ENCODE results near the gene KBTBD8. TPM values are rescaled to one million over a fixed set of nuclear protein-coding genes. Genes with fewer than 3 reads are reported as not detected.

KBTBD8 gene
- total RNA-seq, 4 donors from 2014 or later, result 1.1 to 8.0 (median 1.6) TPM

DNA sequence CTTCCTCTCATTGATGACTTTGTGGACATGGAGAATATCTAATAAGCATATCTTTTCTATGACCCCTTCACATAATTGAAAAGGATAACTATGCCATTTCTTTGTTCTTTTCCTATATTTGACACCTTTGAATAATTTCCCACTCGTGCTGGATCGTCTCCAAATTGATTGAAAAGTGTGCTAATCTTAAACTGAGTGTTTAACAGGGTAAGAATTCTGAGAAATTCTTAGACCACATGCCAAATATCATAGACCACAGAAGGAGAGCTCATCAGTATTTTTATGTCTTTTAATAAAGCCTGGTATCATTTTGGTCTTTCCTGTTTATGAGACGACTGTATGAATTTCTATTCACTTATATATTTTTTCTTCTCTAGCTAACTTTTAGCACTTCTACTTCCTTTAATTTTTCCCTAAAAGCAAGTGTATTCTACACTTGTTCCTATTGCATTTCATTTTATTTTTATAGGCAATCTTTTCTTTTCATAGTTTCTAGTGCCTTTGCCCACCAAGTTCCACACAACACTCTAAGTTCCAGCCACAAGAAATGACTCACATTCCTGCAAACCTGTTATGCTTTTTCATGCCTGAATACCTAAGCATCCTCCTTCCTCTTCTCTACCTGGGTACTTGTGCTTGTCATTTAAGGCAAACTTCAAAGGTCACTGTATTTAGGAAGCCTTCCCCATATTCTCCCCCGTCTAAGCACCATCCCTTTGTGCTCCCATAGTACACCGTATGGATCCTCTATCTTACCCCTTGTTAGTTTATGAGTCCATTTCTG lies 30.1 kb downstream of the KBTBD8 start:
- H3K4me1 ChIP-seq, result no peaks in the 10 kb centered on the region
- in situ Hi-C loops (cut with MboI; ENCODE audit: low sequenced_read_pairs in 4 of 4) (no loop called here), intact Hi-C loops (cut with DNase I; ENCODE audit: low total_unique reads) (no loop called here)
- no peak for TF ChIP-seq POLR2A (IDR thresholded peaks at IDR 0.05)
- TF ChIP-seq, protein P1, sequence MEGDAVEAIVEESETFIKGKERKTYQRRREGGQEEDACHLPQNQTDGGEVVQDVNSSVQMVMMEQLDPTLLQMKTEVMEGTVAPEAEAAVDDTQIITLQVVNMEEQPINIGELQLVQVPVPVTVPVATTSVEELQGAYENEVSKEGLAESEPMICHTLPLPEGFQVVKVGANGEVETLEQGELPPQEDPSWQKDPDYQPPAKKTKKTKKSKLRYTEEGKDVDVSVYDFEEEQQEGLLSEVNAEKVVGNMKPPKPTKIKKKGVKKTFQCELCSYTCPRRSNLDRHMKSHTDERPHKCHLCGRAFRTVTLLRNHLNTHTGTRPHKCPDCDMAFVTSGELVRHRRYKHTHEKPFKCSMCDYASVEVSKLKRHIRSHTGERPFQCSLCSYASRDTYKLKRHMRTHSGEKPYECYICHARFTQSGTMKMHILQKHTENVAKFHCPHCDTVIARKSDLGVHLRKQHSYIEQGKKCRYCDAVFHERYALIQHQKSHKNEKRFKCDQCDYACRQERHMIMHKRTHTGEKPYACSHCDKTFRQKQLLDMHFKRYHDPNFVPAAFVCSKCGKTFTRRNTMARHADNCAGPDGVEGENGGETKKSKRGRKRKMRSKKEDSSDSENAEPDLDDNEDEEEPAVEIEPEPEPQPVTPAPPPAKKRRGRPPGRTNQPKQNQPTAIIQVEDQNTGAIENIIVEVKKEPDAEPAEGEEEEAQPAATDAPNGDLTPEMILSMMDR (IDR thresholded peaks at IDR 0.05 in 4 of 5, conservative IDR thresholded peaks at IDR 0.05 in 1 of 5), result no peak
- no peak overlapping the region for H3K4me3 ChIP-seq
- DNase-seq (no peak), ATAC-seq (no peak)
- no peaks in the 10 kb centered on the region for H3K27me3 ChIP-seq
- no peaks in the 10 kb centered on the region for H3K36me3 ChIP-seq
- H3K9me3 ChIP-seq, result no peaks in the 10 kb centered on the region
- no peak overlapping the region for H3K27ac ChIP-seq

DNA sequence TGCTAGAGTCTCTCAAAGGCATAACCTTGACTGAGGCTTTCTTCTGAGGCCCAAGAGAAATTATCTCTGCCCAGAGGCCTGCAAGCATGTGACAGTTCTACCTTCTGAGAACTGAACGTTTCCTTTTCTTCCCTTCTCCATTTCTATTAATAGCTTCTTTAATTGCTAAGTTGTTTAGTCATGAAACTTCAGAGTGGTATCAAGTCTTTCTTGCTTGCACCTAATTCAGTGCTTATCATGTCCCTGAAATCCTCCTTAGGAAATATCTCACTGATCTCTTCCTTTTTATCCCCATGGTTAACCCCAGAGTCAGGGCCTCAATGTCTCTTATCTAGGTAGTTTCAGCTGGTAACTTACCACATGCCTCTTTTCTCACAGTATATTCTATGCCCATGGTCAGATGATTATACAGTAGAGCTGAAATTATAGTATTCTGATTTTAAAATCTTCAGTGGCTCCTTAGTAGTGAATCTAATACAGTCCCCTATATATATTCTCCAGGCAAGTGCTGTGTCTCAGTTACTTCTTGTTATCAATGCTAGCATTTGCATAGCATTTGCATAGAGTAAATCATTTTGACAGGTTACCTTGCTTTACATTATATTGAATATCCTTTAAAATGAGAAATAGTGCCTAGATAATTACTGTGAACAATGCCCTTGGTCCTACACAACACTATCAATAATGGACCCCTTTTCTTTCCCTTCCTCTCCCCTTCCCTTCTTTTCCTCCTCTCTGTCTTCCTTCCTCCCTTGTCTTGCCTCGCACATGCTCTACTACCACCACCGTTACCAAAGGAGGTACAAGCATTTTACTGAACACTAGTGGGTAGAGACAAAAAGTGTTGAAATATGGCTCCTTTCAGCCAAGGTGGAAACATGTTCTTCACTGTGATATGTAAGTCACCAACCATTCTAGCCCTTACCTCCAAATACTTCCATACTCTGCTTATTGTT lies 33.0 kb downstream of the KBTBD8 start:
- no peak for DNase-seq
- no peak overlapping the region for H3K27ac ChIP-seq
- no peaks in the 10 kb centered on the region for H3K9me3 ChIP-seq
- H3K27me3 ChIP-seq, result no peaks in the 10 kb centered on the region
- no peaks in the 10 kb centered on the region for H3K36me3 ChIP-seq
- H3K4me1 ChIP-seq, result no peaks in the 10 kb centered on the region
- intact Hi-C loops (cut with DNase I; ENCODE audit: low total_unique reads) (no loop called here), in situ Hi-C loops (cut with MboI; ENCODE audit: low sequenced_read_pairs in 4 of 4) (no loop called here)
- TF ChIP-seq, protein P1 (IDR thresholded peaks at IDR 0.05 in 4 of 5, conservative IDR thresholded peaks at IDR 0.05 in 1 of 5), result no peak
- TF ChIP-seq POLR2A (IDR thresholded peaks at IDR 0.05), result no peak
- ATAC-seq, result no peak
- no peak overlapping the region for H3K4me3 ChIP-seq

DNA sequence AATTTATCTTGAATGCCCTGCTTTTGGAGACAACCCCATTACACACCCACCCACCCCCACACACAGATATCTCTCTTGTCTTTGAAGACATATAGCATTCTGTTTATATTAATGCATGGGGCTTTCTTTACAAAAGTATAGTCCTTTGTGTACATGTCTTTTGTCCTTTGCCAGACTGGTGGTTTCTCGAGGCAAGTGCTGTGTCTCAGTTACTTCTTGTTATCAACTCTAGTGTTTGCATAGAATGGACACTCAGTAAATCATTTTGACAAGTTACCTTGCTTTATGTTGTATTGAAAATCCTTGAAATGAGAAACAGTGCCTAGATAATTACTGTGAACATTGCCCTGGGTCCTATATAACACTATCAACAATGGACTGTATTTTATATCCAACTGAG lies 33.9 kb downstream of the KBTBD8 start:
- Histone ChIP-seq H3K4me3 (no peak overlapping the region), H3K27me3 (no peaks in the 10 kb centered on the region), H3K27ac (no peak overlapping the region), H3K9me3 (no peaks in the 10 kb centered on the region), H3K36me3 (no peaks in the 10 kb centered on the region), H3K4me1 (no peaks in the 10 kb centered on the region)
- in situ Hi-C loops (cut with MboI; ENCODE audit: low sequenced_read_pairs in 4 of 4) (no loop called here), intact Hi-C loops (cut with DNase I; ENCODE audit: low total_unique reads) (no loop called here)
- ATAC-seq, result no peak
- no peak for DNase-seq
- TF ChIP-seq, protein P1 (IDR thresholded peaks at IDR 0.05 in 4 of 5, conservative IDR thresholded peaks at IDR 0.05 in 1 of 5), result no peak
- no peak for TF ChIP-seq POLR2A (IDR thresholded peaks at IDR 0.05)

DNA sequence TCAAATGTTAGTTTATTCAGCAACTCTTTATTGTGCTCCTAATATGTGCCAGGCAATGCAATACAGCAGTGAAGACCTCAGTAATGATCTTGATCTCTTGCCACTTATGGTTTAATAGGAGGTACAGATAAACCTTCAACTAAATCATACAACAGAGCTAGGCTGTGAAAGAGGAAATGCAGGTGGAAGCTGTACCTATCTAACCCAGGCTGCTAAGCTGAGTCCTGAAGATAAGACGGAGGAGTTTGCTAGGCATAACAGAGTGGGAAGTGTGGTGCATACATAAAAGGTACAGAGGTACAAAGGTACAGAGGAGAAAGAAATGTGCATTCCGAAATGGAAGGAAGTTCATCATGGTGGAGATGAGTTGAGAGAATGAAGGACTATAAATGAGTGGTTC lies 35.0 kb downstream of the KBTBD8 start:
- DNase-seq (no peak), ATAC-seq (no peak)
- intact Hi-C loops (cut with DNase I; ENCODE audit: low total_unique reads), result no loop called here
- Histone ChIP-seq H3K27ac (no peak overlapping the region), H3K9me3 (no peaks in the 10 kb centered on the region), H3K36me3 (no peaks in the 10 kb centered on the region), H3K27me3 (no peaks in the 10 kb centered on the region), H3K4me1 (no peaks in the 10 kb centered on the region), H3K4me3 (no peak overlapping the region)
- in situ Hi-C loops (cut with MboI; ENCODE audit: low sequenced_read_pairs in 4 of 4), result no loop called here
- TF ChIP-seq, protein P1 (IDR thresholded peaks at IDR 0.05 in 4 of 5, conservative IDR thresholded peaks at IDR 0.05 in 1 of 5), result no peak
- TF ChIP-seq POLR2A (IDR thresholded peaks at IDR 0.05), result no peak
